OCI-LY7 (cell line): ENCODE measurements around the gene LDLRAD4. TPM values are rescaled to one million over a fixed set of nuclear protein-coding genes. Genes with fewer than 3 reads are reported as not detected.

ENCODE experiments used
- BruUV-seq: library from RNA; stranded (reverse); fragments of 400-500 nt; replicated peaks from 2 replicates; lab custom pipeline; 2021; lab: Mats Ljungman, UMichigan
- CTCF ChIA-PET: fragments of 300-600 bp; sonication (Branson Sonifier 250); formaldehyde crosslinking; loops from one replicate; lab custom pipeline; 2022; ENCODE audit warnings: antibody characterized with exemption; ENCODE audit not compliant: unreplicated experiment; lab: Charles Lee
- POLR2A ChIA-PET: fragments of 300-600 bp; sonication (Branson Sonifier 250); formaldehyde crosslinking; loops from one replicate; lab custom pipeline; 2022; ENCODE audit warnings: antibody characterized with exemption; lab: Charles Lee
- DNase-seq: peaks from one replicate; pipeline ENCODE4 v3.0.0-alpha.2; 2015; ENCODE audit warnings: low spot score
- H2AFZ ChIP-seq: fragments of 200-600 bp; sonication (generic), shearing (Covaris generic); 2 replicates; pipeline ENCODE4 v1.6.1; 2014; ENCODE audit warnings: mild to moderate bottlenecking, antibody characterized with exemption, low read length, moderate library complexity
- H3K27ac ChIP-seq: fragments of 200-600 bp; sonication (generic); 2 replicates; pipeline ENCODE4 v1.5.1; 2014; ENCODE audit warnings: mixed run types, low read depth, mild to moderate bottlenecking, moderate library complexity, low read length, inconsistent platforms; ENCODE audit not compliant: poor library complexity, severe bottlenecking
- H3K36me3 ChIP-seq: fragments of 200-600 bp; sonication (generic); 2 replicates; pipeline ENCODE4 v1.6.1; 2014; ENCODE audit warnings: mild to moderate bottlenecking, antibody characterized with exemption, low read length, moderate library complexity, mixed read lengths; ENCODE audit not compliant: insufficient read depth
- H3K4me1 ChIP-seq: fragments of 200-600 bp; sonication (generic); 2 replicates; pipeline ENCODE4 v1.5.1; 2014; ENCODE audit warnings: mild to moderate bottlenecking, low read length; ENCODE audit not compliant: insufficient read depth, poor library complexity, severe bottlenecking
- H3K4me2 ChIP-seq: fragments of 200-600 bp; sonication (generic); 2 replicates; pipeline ENCODE4 v1.6.1; 2014; ENCODE audit warnings: mild to moderate bottlenecking, low read length
- H3K4me3 ChIP-seq: fragments of 200-600 bp; sonication (generic); 2 replicates; pipeline ENCODE4 v1.5.1; 2014; ENCODE audit warnings: mild to moderate bottlenecking, low read depth, low read length; ENCODE audit not compliant: poor library complexity, severe bottlenecking
- H3K79me2 ChIP-seq: fragments of 200-600 bp; sonication (generic); 2 replicates; pipeline ENCODE4 v1.6.1; 2016; ENCODE audit warnings: low read depth, mild to moderate bottlenecking, low read length, moderate library complexity, mixed read lengths; ENCODE audit not compliant: insufficient read depth
- H3K9me2 ChIP-seq: fragments of 200-600 bp; sonication (generic); 2 replicates; pipeline ENCODE4 v1.6.1; 2016; ENCODE audit warnings: mild to moderate bottlenecking, low read length, mixed read lengths; ENCODE audit not compliant: insufficient read depth
- H3K9me3 ChIP-seq: fragments of 200-600 bp; sonication (generic); 2 replicates; pipeline ENCODE4 v1.6.1; 2014; ENCODE audit warnings: mild to moderate bottlenecking, mixed run types, low read length, mixed read lengths
- H4K20me1 ChIP-seq: fragments of 200-600 bp; sonication (generic); 2 replicates; pipeline ENCODE4 v1.6.1; 2014; ENCODE audit warnings: mild to moderate bottlenecking, antibody characterized with exemption, low read length, moderate library complexity, mixed read lengths; ENCODE audit not compliant: insufficient read depth
- EZH2phosphoT487 ChIP-seq: fragments of 200-600 bp; sonication (generic); IDR thresholded peaks from 2 replicates; pipeline ENCODE4 v1.6.1; 2018; ENCODE audit warnings: low read depth, borderline replicate concordance, mild to moderate bottlenecking, mixed run types, antibody characterized with exemption, low read length, moderate library complexity, mixed read lengths
- intact Hi-C: fragments of 100-400 bp; cut with micrococcal nuclease; formaldehyde crosslinking; loops from one replicate; pipeline ENCODE4 v1.10.0; 2022; ENCODE audit not compliant: unreplicated experiment
- total RNA-seq, 2 experiments: library from RNA; depleted of rRNA in 1 of 2; stranded (reverse); fragments of >200 nt in 1 of 2; shearing (Covaris generic) in 1 of 2; gene quantifications; 2 replicates each; pipeline ENCODE4 v1.2.3, GENCODE V29; 2014 to 2022
- TF ChIP-seq, protein P1 (sequence below): fragments of 200-600 bp; sonication (generic); conservative IDR thresholded peaks from 2 replicates; pipeline ENCODE4 v1.5.1; 2014; ENCODE audit warnings: mild to moderate bottlenecking, antibody characterized with exemption, low read length, moderate library complexity, mixed read lengths

Gene LDLRAD4
- total RNA-seq, 2 experiments from 2014 or later, result 26.2 to 43.8 TPM

DNA sequence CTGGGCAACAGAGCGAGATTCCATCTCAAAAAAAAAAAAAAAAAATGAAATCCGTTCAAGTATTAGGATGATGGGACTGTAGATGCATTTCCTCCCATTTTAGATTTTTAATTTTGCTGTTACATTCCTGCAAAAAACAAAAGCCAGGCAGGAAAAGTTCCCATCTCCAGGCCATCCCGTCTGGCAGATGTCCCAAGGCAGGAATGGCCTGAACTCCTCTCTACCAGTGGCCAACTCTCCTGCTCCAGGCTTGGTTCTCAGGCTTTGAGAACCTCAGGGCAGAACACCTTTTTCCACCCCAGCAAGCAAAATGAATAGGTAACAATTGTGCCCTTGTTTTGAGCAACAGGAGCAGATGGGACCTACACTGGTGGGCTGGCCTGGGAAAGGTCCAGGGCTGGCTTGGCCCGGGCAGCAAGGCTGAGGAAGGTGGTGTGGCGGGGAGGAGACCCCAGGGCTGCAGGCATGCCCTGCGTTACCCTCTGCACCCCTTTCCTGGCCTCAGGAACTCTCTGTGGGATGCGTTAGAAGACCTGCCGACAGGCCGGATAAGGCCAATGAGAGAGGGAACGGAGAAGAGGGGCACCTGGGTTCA is 421.8 kb downstream of the LDLRAD4 start:
- Histone ChIP-seq H3K4me2 (no peak overlapping the region), H3K27ac (no peak overlapping the region), H3K9me3 (no peaks in the 10 kb centered on the region), H3K4me3 (no peak overlapping the region), H3K79me2 (no peaks in the 10 kb centered on the region), H2AFZ (no peak overlapping the region), H3K36me3 (peaks cover 26% of the 10 kb centered on the region), H4K20me1 (no peaks in the 10 kb centered on the region), H3K4me1 (no peaks in the 10 kb centered on the region), H3K9me2 (no peaks in the 10 kb centered on the region)
- DNase-seq, result no peak
- intact Hi-C loops, result no loop called here
- no TSS peak for BruUV-seq
- TF ChIP-seq EZH2phosphoT487, result no peak
- TF ChIP-seq, protein P1, sequence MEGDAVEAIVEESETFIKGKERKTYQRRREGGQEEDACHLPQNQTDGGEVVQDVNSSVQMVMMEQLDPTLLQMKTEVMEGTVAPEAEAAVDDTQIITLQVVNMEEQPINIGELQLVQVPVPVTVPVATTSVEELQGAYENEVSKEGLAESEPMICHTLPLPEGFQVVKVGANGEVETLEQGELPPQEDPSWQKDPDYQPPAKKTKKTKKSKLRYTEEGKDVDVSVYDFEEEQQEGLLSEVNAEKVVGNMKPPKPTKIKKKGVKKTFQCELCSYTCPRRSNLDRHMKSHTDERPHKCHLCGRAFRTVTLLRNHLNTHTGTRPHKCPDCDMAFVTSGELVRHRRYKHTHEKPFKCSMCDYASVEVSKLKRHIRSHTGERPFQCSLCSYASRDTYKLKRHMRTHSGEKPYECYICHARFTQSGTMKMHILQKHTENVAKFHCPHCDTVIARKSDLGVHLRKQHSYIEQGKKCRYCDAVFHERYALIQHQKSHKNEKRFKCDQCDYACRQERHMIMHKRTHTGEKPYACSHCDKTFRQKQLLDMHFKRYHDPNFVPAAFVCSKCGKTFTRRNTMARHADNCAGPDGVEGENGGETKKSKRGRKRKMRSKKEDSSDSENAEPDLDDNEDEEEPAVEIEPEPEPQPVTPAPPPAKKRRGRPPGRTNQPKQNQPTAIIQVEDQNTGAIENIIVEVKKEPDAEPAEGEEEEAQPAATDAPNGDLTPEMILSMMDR, result no peak
- CTCF ChIA-PET, result no interaction called here
- POLR2A ChIA-PET, result no interaction called here

GRCh38 chr18:13641551-13642439 is 423.2 kb downstream of the LDLRAD4 start:
- ChIA-PET CTCF (no interaction called here), POLR2A (no interaction called here)

More at GRCh38 chr18:13641551-13642439, 423.2 kb downstream of the LDLRAD4 start:
- Histone ChIP-seq H4K20me1 (no peaks in the 10 kb centered on the region), H3K27ac (no peak overlapping the region), H2AFZ (no peak overlapping the region), H3K79me2 (no peaks in the 10 kb centered on the region), H3K4me3 (no peak overlapping the region), H3K36me3 (peaks cover 37% of the 10 kb centered on the region), H3K4me1 (no peaks in the 10 kb centered on the region), H3K9me3 (no peaks in the 10 kb centered on the region), H3K4me2 (no peak overlapping the region), H3K9me2 (no peaks in the 10 kb centered on the region)
- no TSS peak for BruUV-seq
- intact Hi-C loops, result no loop called here
- DNase-seq, result no peak
- TF ChIP-seq, protein P1, result no peak
- no peak for TF ChIP-seq EZH2phosphoT487
